Skeletal muscle cell (primary cell): Measurements from ENCODE around the gene NAPB.

Experiments
- DNase-seq: peaks from one replicate; pipeline ENCODE4 v3.0.0-alpha.2; 2010; ENCODE audit warnings: low read depth
- H3K4me3 ChIP-seq: 2 replicates; pipeline ENCODE4 v1.5.1; 2011; ENCODE audit warnings: low read depth, mild to moderate bottlenecking, control low read depth, low read length, moderate library complexity

NAPB gene

GRCh38 chr20:23375827-23376226, 45.5 kb downstream of the NAPB start:
- DNase-seq, result no peak
- H3K4me3 ChIP-seq, result no peak overlapping the region

GRCh38 chr20:23374441-23374840, 46.8 kb downstream of the NAPB start:
- no peak for DNase-seq

GRCh38 chr20:23371496-23371895, 49.8 kb downstream of the NAPB start:
- no peak overlapping the region for H3K4me3 ChIP-seq
- no peak for DNase-seq

More at GRCh38 chr20:23374441-23374840, 46.8 kb downstream of the NAPB start:
- no peak overlapping the region for H3K4me3 ChIP-seq

- DNase-seq, result no peak
- no peak overlapping the region for H3K4me3 ChIP-seq
Observed at GRCh38 chr20:23370873-23371272, 50.4 kb downstream of the NAPB start.

GRCh38 chr20:23370274-23370673, 51.0 kb downstream of the NAPB start:
- H3K4me3 ChIP-seq, result no peak overlapping the region
- no peak for DNase-seq

- DNase-seq, result no peak
- H3K4me3 ChIP-seq, result no peak overlapping the region
Observed at GRCh38 chr20:23369072-23369823, 52.0 kb downstream of the NAPB start.

GRCh38 chr20:23368316-23369071, 52.8 kb downstream of the NAPB start:
- DNase-seq, result no peak
- H3K4me3 ChIP-seq, result no peak overlapping the region

GRCh38 chr20:23367770-23368169, 53.5 kb downstream of the NAPB start:
- H3K4me3 ChIP-seq, result no peak overlapping the region
- DNase-seq, result no peak

- no peak overlapping the region for H3K4me3 ChIP-seq
- DNase-seq, result no peak
Observed at GRCh38 chr20:23366384-23366783, 54.9 kb downstream of the NAPB start.

GRCh38 chr20:23365390-23366165, 55.7 kb downstream of the NAPB start:
- DNase-seq, result no peak
- H3K4me3 ChIP-seq, result no peak overlapping the region

GRCh38 chr20:23363257-23363649, 58.0 kb downstream of the NAPB start:
- no peak for DNase-seq

GRCh38 chr20:23362392-23363256, 58.7 kb downstream of the NAPB start:
- peak overlapping the region; percentile 85 for H3K4me3 ChIP-seq
- no peak for DNase-seq

More at GRCh38 chr20:23363257-23363649, 58.0 kb downstream of the NAPB start:
- H3K4me3 ChIP-seq, result peak overlapping the region; percentile 85

GRCh38 chr20:23361476-23362391, 59.6 kb downstream of the NAPB start, which contains the start of gene GZF1:
GZF1 (plus strand) TSS chr20:23362182; CDS start chr20:23364384, 2,202 bp downstream.
- H3K4me3 ChIP-seq, result peak within 1 kb of the TSS; percentile 85
- peak; percentile 94 for DNase-seq

- no peak for DNase-seq
Observed at GRCh38 chr20:23361119-23361475, 60.2 kb downstream of the NAPB start.

GRCh38 chr20:23360531-23360930, 60.8 kb downstream of the NAPB start:
- DNase-seq, result no peak
- H3K4me3 ChIP-seq, result no peak overlapping the region

More at GRCh38 chr20:23361119-23361475, 60.2 kb downstream of the NAPB start:
- peak overlapping the region; percentile 66 for H3K4me3 ChIP-seq

GRCh38 chr20:23358923-23359593, 62.2 kb downstream of the NAPB start:
- DNase-seq, result no peak
- no peak overlapping the region for H3K4me3 ChIP-seq

GRCh38 chr20:23358563-23358906, 62.8 kb downstream of the NAPB start:
- H3K4me3 ChIP-seq, result peak overlapping the region; percentile 73
- no peak for DNase-seq
